Esophagus (tissue), 2 donors: ENCODE results near the gene CFAP99. TPM values are rescaled to one million over a fixed set of nuclear protein-coding genes. Genes with fewer than 3 reads are reported as not detected.

Source experiments
- H3K27ac ChIP-seq, 2 donors: one replicate each; pipeline ENCODE4 v1.5.1; 2013; ENCODE audit warnings: low read depth in 2 of 2, mild to moderate bottlenecking in 2 of 2, inconsistent platforms in 1 of 2, low read length in 1 of 2, moderate library complexity in 1 of 2
- H3K27me3 ChIP-seq, 2 donors: one replicate each; pipeline ENCODE4 v1.6.1; 2013; ENCODE audit warnings: low read length in 2 of 2, control low read depth in 1 of 2, mild to moderate bottlenecking in 1 of 2; ENCODE audit not compliant: insufficient read depth in 2 of 2, control insufficient read depth in 1 of 2
- H3K36me3 ChIP-seq, 2 donors: one replicate each; pipeline ENCODE4 v1.6.1; 2013; ENCODE audit warnings: low read length in 1 of 2; ENCODE audit not compliant: control insufficient read depth in 2 of 2, insufficient read depth in 2 of 2
- H3K4me1 ChIP-seq, 2 donors: one replicate each; pipeline ENCODE4 v1.6.1; 2013; ENCODE audit warnings: low read length in 1 of 2; ENCODE audit not compliant: control insufficient read depth in 2 of 2, insufficient read depth in 2 of 2
- H3K4me3 ChIP-seq, 2 donors: one replicate each; pipeline ENCODE4 v1.5.1; 2013; ENCODE audit warnings: low read length in 2 of 2, mild to moderate bottlenecking in 2 of 2, low read depth in 1 of 2, moderate library complexity in 1 of 2
- H3K9me3 ChIP-seq, 2 donors: one replicate each; pipeline ENCODE4 v1.6.1; 2013; ENCODE audit warnings: mild to moderate bottlenecking in 2 of 2, low read depth in 1 of 2, low read length in 1 of 2, moderate library complexity in 1 of 2; ENCODE audit not compliant: control insufficient read depth in 2 of 2, insufficient read depth in 1 of 2
- WGBS, 2 donors: extraction: QIAGEN DNeasy Blood & Tissue Kit; methylation state at CpG; one replicate each; pipeline ENCODE4 v1.1.7; 2013; 5-methylcytosine and 5-hydroxymethylcytosine counted together
- polyA plus RNA-seq, 2 donors: library from polyadenylated mRNA; stranded (reverse); fragments of 200-250 nt; gene quantifications; one replicate each; pipeline ENCODE4 v1.2.3, GENCODE V29; 2013
- donor health status: healthy with polysubstance abuse.
- donor health status: Bipolar disorder and iron deficiency.

The CFAP99 gene
- polyA plus RNA-seq = under 1 TPM; 0.04 to 0.07 TPM

DNA sequence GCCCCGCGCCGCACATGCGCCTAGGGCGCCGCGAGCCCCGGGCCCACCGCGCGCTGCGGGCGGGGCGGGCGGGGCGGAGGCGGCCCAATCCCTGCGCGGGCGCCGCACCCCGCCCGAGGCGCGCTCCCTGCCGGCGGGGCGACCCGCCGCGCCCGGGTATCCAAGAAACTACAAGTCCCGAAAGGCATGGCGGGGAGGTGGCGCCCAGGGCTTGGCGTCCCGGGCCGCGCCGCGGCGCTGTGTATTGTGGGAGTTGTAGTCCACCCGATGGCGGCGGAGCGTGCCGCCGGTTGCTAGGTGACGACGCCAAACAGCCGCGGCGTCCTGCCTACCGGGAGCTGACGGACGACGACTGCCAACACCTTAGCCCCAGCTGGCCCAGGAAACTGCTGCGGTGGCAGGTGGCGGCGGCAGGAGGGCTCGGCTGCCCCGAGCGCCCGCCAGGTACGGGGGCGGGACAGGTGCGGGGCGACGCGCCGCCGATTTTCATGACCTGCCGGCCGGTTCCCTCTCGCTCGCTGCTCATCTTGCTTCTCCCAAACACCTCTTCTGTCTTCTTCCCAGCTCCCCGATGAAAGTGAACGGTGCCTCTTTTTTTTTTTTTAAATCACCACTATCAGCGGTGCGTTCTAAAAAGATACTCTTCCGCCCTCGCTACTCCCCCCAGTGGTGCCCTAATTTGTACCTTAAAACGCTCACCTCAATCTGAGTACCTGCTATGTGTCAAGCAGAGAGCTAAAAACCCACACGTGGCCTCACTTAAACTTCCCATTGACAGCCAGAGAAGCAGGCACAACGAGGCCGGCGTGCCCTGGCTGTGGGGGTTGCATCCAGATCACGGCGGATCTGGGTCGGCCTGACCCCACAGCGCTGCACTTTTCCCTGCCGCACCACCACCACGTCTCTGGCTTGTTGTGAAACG is at the start of gene CFAP99:
CFAP99 (plus strand) TSS at position 306 of the 922 bp plus-strand sequence.
- 1% methylated on average over 77 to 94 of the region's 94 CpGs for WGBS, 2 donors
- Histone ChIP-seq H3K9me3 (peaks cover 0 to 2% of the 10 kb centered on the region in 2 donors), H3K27me3 (peaks cover 0 to 3% of the 10 kb centered on the region in 2 donors)

GRCh38 chr4:2370597-2371320 is 48.0 kb upstream of the CFAP99 start:
- Histone ChIP-seq H3K4me3 (no peak overlapping the region), H3K36me3 (no peaks in the 10 kb centered on the region), H3K9me3 (no peaks in the 10 kb centered on the region), H3K4me1 (no peaks in the 10 kb centered on the region), H3K27me3 (no peaks in the 10 kb centered on the region), H3K27ac (no peak overlapping the region)
- 88 to 89% methylated on average over 26 of the region's 26 CpGs for WGBS, 2 donors

More for the DNA sequence above, at the start of gene CFAP99:
- Histone ChIP-seq H3K4me1 (peaks cover 0 to 21% of the 10 kb centered on the region in 2 donors), H3K27ac (peak within 1 kb of the TSS; percentile 16 to 76), H3K36me3 (no peaks in the 10 kb centered on the region), H3K4me3 (peak within 1 kb of the TSS; percentile 76 to 81)

- 77 to 82% methylated on average over 27 of the region's 27 CpGs for WGBS, 2 donors
- Histone ChIP-seq H3K27ac (no peak overlapping the region), H3K4me1 (no peaks in the 10 kb centered on the region), H3K36me3 (no peaks in the 10 kb centered on the region), H3K27me3 (no peaks in the 10 kb centered on the region), H3K4me3 (no peak overlapping the region), H3K9me3 (no peaks in the 10 kb centered on the region)
Measured at GRCh38 chr4:2371765-2372487, 46.8 kb upstream of the CFAP99 start.

DNA sequence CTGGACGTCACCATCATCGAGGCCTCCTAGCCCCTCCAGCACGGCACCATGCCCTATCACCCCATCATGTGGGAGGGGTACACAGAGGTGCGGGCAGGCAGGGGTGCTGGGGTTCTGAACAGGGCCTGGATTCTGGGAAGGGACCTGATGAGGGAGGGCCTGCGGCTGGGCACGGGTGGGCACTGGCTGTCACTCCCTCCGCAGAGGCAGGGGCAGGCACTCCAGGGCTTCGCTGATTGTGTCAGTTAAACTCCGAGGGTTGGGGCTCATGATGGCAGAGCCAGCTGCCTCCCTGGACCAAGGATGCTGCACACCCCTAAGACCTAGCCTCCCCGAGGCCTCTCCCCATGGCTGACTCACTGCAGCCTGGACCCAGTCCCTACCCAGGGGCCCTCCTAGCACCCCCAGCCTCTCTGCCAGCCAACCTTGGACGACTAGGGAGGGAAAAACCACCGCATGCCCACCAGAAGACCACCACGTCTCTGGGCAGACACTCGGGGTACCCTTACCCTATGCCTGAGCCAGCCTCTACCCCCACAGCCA is 46.2 kb upstream of the CFAP99 start:
- no peaks in the 10 kb centered on the region for H3K36me3 ChIP-seq
- H3K27me3 ChIP-seq = no peaks in the 10 kb centered on the region
- H3K9me3 ChIP-seq = no peaks in the 10 kb centered on the region
- 86 to 87% methylated on average over 14 of the region's 14 CpGs for WGBS, 2 donors
- no peak overlapping the region for H3K27ac ChIP-seq
- H3K4me1 ChIP-seq = no peaks in the 10 kb centered on the region
- no peak overlapping the region for H3K4me3 ChIP-seq

GRCh38 chr4:2373532-2373931 is 45.2 kb upstream of the CFAP99 start:
- Histone ChIP-seq H3K4me3 (no peak overlapping the region), H3K27me3 (no peaks in the 10 kb centered on the region), H3K9me3 (no peaks in the 10 kb centered on the region), H3K27ac (no peak overlapping the region), H3K36me3 (no peaks in the 10 kb centered on the region), H3K4me1 (no peaks in the 10 kb centered on the region)
- 82 to 85% methylated on average over 7 of the region's 7 CpGs for WGBS, 2 donors

DNA sequence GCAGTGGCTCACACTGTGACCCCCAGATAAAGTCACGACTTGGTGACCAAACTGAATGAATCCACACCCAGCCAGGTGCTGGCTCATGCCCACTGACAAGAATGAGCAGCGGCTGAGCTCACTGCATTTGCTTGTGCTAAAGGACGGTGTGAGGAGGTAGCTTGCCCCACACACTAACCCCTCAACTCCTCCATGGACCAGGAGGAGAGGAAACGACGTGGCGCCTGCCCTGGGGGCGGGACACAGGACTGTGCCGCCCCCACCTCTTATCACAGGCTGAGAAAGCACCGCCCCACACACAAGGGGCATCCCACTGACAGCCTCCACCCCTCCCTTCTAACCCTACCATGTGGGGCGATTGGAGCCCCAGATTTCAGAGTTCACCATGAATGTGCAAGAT is 43.3 kb upstream of the CFAP99 start:
- no peaks in the 10 kb centered on the region for H3K36me3 ChIP-seq

GRCh38 chr4:2377241-2377640 is 41.5 kb upstream of the CFAP99 start:
- Histone ChIP-seq H3K27me3 (no peaks in the 10 kb centered on the region), H3K36me3 (no peaks in the 10 kb centered on the region), H3K27ac (no peak overlapping the region), H3K4me1 (no peaks in the 10 kb centered on the region), H3K9me3 (no peaks in the 10 kb centered on the region), H3K4me3 (no peak overlapping the region)
- WGBS, 2 donors = 87% methylated on average over 14 of the region's 14 CpGs

More for the DNA sequence above, 43.3 kb upstream of the CFAP99 start:
- no peak overlapping the region for H3K4me3 ChIP-seq
- H3K27ac ChIP-seq = no peak overlapping the region
- no peaks in the 10 kb centered on the region for H3K9me3 ChIP-seq
- 71 to 74% methylated on average over 10 of the region's 10 CpGs for WGBS, 2 donors
- H3K27me3 ChIP-seq = no peaks in the 10 kb centered on the region
- no peaks in the 10 kb centered on the region for H3K4me1 ChIP-seq

GRCh38 chr4:2378401-2378800 is 40.4 kb upstream of the CFAP99 start:
- Histone ChIP-seq H3K4me1 (no peaks in the 10 kb centered on the region), H3K27ac (no peak overlapping the region), H3K9me3 (no peaks in the 10 kb centered on the region), H3K27me3 (no peaks in the 10 kb centered on the region), H3K4me3 (no peak overlapping the region), H3K36me3 (no peaks in the 10 kb centered on the region)
- WGBS, 2 donors = 74 to 79% methylated on average over 5 of the region's 5 CpGs

- 66 to 78% methylated on average over 3 of the region's 3 CpGs for WGBS, 2 donors
- Histone ChIP-seq H3K36me3 (no peaks in the 10 kb centered on the region), H3K4me3 (no peak overlapping the region), H3K27me3 (no peaks in the 10 kb centered on the region), H3K4me1 (no peaks in the 10 kb centered on the region), H3K27ac (no peak overlapping the region), H3K9me3 (no peaks in the 10 kb centered on the region)
Measured at GRCh38 chr4:2378898-2379297, 39.9 kb upstream of the CFAP99 start.
